Ishikawa (cell line): ENCODE data around the gene SLC6A12.

Experiments
- CREB1 ChIP-seq: IDR thresholded peaks from 2 replicates; pipeline ENCODE4 v1.6.1; 2012; ENCODE audit warnings: low read depth
- EGR1 ChIP-seq: IDR thresholded peaks from 2 replicates; pipeline ENCODE4 v1.6.1; 2012
- EP300 ChIP-seq: IDR thresholded peaks from 2 replicates; pipeline ENCODE4 v1.6.1; 2012; ENCODE audit warnings: borderline replicate concordance
- NFIC ChIP-seq: IDR thresholded peaks from 2 replicates; pipeline ENCODE4 v1.6.1; 2012
- RAD21 ChIP-seq: IDR thresholded peaks from 2 replicates; pipeline ENCODE4 v1.6.1; 2012; ENCODE audit warnings: low read depth
- YY1 ChIP-seq: IDR thresholded peaks from 2 replicates; pipeline ENCODE4 v1.6.1; 2012; ENCODE audit warnings: low read depth
- TF ChIP-seq, protein P1 (sequence below): IDR thresholded peaks from 2 replicates; pipeline ENCODE4 v1.6.1; 2012

DNA sequence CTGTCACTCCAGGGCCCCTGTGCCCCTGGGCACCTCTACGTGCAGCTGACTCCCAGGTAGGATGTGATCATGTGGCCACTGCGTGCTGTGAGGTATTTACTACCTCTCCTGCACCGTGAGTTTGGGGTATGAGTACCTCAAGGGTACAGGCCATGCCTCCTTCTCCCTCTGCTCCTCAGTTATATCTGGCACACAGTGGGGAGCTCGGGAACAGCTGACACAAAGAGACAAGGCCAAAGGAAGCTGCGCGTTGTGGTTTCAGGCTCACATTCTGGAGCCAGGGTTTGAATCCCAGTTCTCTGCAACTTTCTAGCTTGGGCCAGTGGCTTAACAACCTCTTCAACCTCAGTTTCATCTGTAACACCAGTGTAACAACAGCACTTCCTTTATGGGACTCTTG, 7.8 kb upstream of the SLC6A12 start:
- TF ChIP-seq RAD21 = no peak
- no peak for TF ChIP-seq CREB1
- no peak for TF ChIP-seq EGR1
- no peak for TF ChIP-seq NFIC
- TF ChIP-seq, protein P1, sequence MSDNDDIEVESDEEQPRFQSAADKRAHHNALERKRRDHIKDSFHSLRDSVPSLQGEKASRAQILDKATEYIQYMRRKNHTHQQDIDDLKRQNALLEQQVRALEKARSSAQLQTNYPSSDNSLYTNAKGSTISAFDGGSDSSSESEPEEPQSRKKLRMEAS = no peak
- TF ChIP-seq EP300 = no peak
- TF ChIP-seq YY1 = no peak
